ENCODE results near the gene MGP.

MGP gene

GRCh38 chr12:14874882-14875281 is 10.8 kb downstream of the MGP start:
- no peak overlapping the region for H3K27ac ChIP-seq
- no peaks in the 10 kb centered on the region for H3K27me3 ChIP-seq (replicated peaks)
- DNase-seq = no peak
- TF ChIP-seq CTCF (IDR thresholded peaks at IDR 0.05; ENCODE audit: low read depth, low read length, missing control alignments) = no peak
- in situ Hi-C loops (cut with HindIII; ENCODE audit: low pct_ligation_motif_present, low sequenced_read_pairs) = no loop called here
- no peaks in the 10 kb centered on the region for H3K36me3 ChIP-seq (replicated peaks)
- no peak overlapping the region for H3K4me3 ChIP-seq (ENCODE audit: low read depth, low read length)

- H3K36me3 ChIP-seq (replicated peaks) = no peaks in the 10 kb centered on the region
- in situ Hi-C loops (cut with HindIII; ENCODE audit: low pct_ligation_motif_present, low sequenced_read_pairs) = no loop called here
- TF ChIP-seq CTCF (IDR thresholded peaks at IDR 0.05; ENCODE audit: low read depth, low read length, missing control alignments) = no peak
- H3K27me3 ChIP-seq (replicated peaks) = no peaks in the 10 kb centered on the region
- H3K27ac ChIP-seq = no peak overlapping the region
- DNase-seq = no peak
- no peak overlapping the region for H3K4me3 ChIP-seq (ENCODE audit: low read depth, low read length)
These were observed 12.0 kb downstream of the MGP start for GRCh38 chr12:14873440-14874185.

- H3K27ac ChIP-seq = no peak overlapping the region
- H3K27me3 ChIP-seq (replicated peaks) = no peaks in the 10 kb centered on the region
- in situ Hi-C loops (cut with HindIII; ENCODE audit: low pct_ligation_motif_present, low sequenced_read_pairs) = no loop called here
- no peak overlapping the region for H3K4me3 ChIP-seq (ENCODE audit: low read depth, low read length)
- no peaks in the 10 kb centered on the region for H3K36me3 ChIP-seq (replicated peaks)
- DNase-seq = no peak
- TF ChIP-seq CTCF (IDR thresholded peaks at IDR 0.05; ENCODE audit: low read depth, low read length, missing control alignments) = no peak
These were observed 13.8 kb downstream of the MGP start for GRCh38 chr12:14871886-14872285.

- H3K36me3 ChIP-seq (replicated peaks) = no peaks in the 10 kb centered on the region
- no peak overlapping the region for H3K4me3 ChIP-seq (ENCODE audit: low read depth, low read length)
- in situ Hi-C loops (cut with HindIII; ENCODE audit: low pct_ligation_motif_present, low sequenced_read_pairs) = no loop called here
- H3K27me3 ChIP-seq (replicated peaks) = no peaks in the 10 kb centered on the region
- no peak overlapping the region for H3K27ac ChIP-seq
- no peak for TF ChIP-seq CTCF (IDR thresholded peaks at IDR 0.05; ENCODE audit: low read depth, low read length, missing control alignments)
- DNase-seq = no peak
These were observed 14.4 kb downstream of the MGP start for GRCh38 chr12:14871247-14871646.

GRCh38 chr12:14868916-14869506 is 16.6 kb downstream of the MGP start:
- Histone ChIP-seq H3K36me3 (replicated peaks) (no peaks in the 10 kb centered on the region), H3K4me3 (ENCODE audit: low read depth, low read length) (no peak overlapping the region), H3K27ac (no peak overlapping the region), H3K27me3 (replicated peaks) (no peaks in the 10 kb centered on the region)
- no peak for TF ChIP-seq CTCF (IDR thresholded peaks at IDR 0.05; ENCODE audit: low read depth, low read length, missing control alignments)
- DNase-seq = peak; percentile 25
- in situ Hi-C loops (cut with HindIII; ENCODE audit: low pct_ligation_motif_present, low sequenced_read_pairs) = no loop called here

Measured in brain microvascular endothelial cell (primary cell).